HG02852 (cell line): Measurements from ENCODE around the gene TAS2R3.
"Not testable (repeated sequence)": the region's sequence is repeated elsewhere in the genome, so short reads cannot be mapped to it uniquely, and the experiment has no call there.

Experiments
- ATAC-seq: cut with Tn5 transposase; IDR thresholded peaks from one replicate; pipeline ENCODE4 v1.9.1; 2021; ENCODE audit warnings: mild to moderate bottlenecking, moderate library complexity; ENCODE audit not compliant: unreplicated experiment

The TAS2R3 gene, protein sequence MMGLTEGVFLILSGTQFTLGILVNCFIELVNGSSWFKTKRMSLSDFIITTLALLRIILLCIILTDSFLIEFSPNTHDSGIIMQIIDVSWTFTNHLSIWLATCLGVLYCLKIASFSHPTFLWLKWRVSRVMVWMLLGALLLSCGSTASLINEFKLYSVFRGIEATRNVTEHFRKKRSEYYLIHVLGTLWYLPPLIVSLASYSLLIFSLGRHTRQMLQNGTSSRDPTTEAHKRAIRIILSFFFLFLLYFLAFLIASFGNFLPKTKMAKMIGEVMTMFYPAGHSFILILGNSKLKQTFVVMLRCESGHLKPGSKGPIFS

DNA sequence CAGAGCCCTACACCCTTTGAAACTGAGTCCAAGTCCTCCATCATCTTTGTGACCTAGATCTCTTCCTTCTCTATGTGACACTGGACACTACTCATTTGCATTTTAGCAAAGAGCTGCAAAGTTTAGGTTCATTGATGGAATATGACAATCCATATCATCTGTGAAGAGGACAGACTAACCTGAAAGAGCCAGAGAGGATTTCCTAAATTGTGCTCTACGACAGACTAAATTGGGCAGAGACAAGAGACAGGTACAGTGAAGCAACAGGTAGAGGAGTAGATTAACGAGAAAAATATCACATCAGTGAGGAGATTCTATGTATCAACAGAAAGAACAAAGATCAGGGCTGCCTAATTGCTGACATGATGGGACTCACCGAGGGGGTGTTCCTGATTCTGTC is at the start of gene TAS2R3:
TSS of gene TAS2R3 (plus strand) at position 301 of the 400 bp plus-strand sequence. CDS start at position 363, 62 bp downstream.
- ATAC-seq = no peak

- ATAC-seq = no peak
Measured at GRCh38 chr7:141714571-141714970, 49.3 kb upstream of the TAS2R3 start.

GRCh38 chr7:141715018-141715417 is 48.9 kb upstream of the TAS2R3 start:
- ATAC-seq = no peak

- ATAC-seq = no peak
Measured at GRCh38 chr7:141715794-141716689, 47.9 kb upstream of the TAS2R3 start.

- no peak for ATAC-seq
Measured at GRCh38 chr7:141717450-141717849, 46.4 kb upstream of the TAS2R3 start.

GRCh38 chr7:141722529-141722928 is 41.4 kb upstream of the TAS2R3 start:
- ATAC-seq = no peak

GRCh38 chr7:141729020-141729419 is 34.9 kb upstream of the TAS2R3 start:
- ATAC-seq = no peak

GRCh38 chr7:141731476-141732149 is 32.3 kb upstream of the TAS2R3 start:
- ATAC-seq = no peak

DNA sequence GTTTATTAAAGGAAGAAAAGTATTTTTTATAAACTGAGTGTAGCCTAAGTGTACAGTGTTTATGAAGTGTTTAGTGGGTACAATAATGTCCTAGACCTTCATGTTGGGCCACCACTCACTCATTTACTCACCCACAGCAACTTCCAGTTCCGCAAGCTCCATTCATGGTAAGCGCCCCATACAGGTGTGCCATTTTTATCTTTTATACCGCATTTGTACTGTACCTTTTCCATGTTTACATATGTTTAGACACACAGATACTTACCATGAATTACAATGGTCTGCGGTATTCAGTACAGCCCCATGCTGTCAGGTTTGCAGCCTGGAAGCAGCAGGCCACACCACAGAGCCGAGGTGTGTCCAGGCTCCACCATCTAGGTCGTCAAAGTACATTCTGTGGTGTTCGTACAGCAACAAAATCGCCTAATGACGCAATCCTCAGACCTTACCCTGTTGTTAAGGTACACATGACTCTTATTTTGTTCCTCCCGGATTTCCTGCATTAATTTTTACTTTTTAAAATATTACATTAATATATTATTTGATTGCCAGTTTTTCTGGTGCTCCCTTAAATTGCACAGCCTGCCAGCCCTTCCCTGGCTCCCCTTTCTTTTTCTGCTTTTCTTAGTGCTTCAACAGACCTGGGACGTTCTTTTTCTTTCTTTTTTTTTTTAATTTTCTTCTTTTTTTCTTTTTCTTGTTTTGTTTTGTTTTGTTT is 26.6 kb upstream of the TAS2R3 start:
- ATAC-seq = no peak

DNA sequence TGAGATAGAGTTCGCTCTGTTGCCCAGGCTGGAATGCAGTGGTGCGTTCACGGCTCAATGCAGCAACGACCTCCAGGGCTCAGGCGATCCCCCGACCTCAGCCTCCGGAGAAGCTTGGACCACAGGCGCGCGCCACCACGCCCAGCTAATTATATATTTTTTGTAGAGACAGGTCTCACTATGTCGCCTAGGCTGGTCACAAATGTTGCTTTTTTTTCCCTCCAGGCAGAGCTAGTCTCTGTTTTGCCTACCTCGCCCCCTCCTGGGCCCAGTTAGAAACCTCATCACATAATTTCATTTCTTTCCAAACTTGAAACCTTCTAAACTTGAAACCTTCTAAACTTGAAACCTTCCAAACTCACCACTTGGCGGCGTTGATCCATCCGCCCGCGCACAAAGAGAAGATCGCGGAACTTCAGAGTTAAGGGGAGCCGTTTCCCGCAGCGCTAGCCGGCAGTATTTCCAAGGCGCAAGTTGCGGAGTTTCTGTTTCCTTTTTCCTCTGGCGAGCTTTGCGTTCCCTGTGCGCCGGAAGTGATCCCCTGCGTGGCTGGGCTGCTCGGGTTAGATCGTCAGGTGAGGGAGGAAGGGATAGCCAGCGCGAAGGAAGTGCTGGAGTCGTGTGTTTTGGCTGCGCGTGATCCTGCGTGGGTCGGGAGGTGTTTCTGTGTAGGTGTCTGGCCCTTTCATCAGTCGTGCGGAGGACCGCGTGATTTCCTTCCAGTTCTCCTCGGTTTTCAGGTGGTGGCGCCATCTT is 25.9 kb upstream of the TAS2R3 start, which contains the start of gene SSBP1:
TSS of gene SSBP1 (plus strand) at position 523 of the 756 bp plus-strand sequence. CDS start 809 bp downstream, outside the sequence.
- peak; percentile 93 for ATAC-seq

DNA sequence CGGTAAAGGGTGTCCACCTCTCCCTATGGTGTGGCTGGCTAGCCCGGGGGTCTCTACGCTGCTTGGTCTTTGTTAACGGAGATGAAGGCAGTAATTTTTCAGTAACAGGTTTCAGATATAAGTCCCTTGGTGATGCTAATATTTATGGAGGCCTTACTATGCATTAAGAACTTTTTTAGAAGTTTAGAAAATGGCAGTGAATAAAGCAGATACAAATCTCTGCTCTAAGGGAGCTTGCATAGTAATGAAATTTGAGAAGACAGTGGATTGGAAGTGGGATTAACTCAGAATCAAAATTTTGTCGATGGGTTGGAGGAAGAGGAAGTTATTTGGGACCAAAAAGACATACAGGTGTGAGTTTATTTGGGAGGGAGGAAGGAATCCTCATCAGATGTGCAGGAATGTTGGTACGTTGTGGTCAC is 25.3 kb upstream of the TAS2R3 start:
- no peak for ATAC-seq

DNA sequence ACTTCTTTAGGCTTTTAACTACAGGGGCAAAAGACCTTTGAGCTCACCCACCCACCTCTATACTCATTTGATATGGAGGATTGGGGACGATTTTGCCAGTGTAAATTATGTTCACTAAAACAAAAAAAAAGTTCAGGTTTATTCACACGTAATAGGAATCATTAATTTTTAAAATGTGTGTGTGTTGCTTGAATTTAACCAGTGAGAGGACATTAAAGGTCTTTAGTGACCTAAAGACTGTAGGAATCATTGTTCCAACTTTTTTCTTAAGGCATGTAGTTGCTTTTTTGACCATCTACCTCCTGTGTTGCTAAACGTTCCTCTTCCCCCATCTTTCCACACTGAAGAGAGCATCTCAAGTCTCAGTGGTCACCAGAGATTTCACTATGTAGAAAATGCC is 24.6 kb upstream of the TAS2R3 start:
- no peak for ATAC-seq

- no peak for ATAC-seq
Measured at GRCh38 chr7:141742229-141742628, 21.7 kb upstream of the TAS2R3 start.

DNA sequence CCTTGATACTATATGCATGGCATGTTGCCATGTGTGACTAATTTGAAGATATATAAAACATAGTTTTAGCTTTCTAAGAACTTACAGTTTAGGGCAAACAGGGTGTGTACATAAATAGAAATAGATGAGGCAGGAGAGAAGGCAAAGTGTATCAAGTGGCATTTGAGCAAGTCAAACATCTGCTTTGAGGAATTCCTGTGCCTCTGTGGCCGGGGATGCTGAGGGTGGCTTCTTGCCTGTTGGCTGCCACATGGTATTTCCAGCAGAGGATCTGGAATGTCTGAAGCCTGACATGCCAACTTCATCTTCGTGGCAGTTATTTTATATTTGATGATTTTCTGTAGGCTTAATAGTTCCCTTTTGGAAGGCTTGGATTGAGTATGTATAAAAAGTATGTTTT is 19.8 kb upstream of the TAS2R3 start:
- no peak for ATAC-seq

DNA sequence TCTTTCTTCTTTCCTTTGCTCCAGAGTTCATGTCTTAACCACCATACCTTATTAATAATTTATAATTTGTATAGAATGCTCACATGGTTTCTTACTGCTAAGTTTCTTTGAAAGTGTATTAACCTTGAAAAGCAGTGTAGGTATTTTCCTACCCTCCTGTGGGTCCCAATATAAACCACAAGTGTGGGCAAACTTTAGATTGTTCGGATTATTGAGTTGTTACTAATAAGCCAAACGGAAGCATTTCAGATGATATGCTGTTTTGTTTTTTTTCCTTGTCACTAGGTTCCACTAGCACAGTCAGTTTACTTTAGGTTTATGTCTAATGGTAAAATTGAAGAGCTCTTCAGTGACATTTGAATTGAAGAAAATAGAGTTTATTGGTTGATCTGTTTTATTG is 15.5 kb upstream of the TAS2R3 start:
- no peak for ATAC-seq

- ATAC-seq = not testable (repeated sequence)
Measured at GRCh38 chr7:141751904-141752303, 12.0 kb upstream of the TAS2R3 start.

DNA sequence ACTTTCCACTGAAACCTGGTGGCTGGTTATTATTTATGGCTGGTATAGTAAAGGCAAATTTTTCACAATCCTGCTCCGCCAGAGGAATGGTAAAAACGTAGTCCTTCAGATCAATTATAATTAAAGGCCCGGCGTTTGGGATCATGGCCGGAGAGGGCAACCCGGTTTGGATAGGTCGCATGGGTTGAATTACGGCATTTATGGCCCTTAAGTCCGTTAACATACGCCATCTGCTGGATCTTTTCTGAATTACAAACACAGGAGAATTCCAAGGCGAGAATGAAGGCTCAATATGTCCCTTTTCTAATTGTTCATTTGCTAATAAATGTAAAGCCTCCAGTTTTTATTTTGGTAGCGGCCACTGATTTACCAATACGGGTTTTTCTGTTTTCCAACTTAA is 11.3 kb upstream of the TAS2R3 start:
- no peak for ATAC-seq

DNA sequence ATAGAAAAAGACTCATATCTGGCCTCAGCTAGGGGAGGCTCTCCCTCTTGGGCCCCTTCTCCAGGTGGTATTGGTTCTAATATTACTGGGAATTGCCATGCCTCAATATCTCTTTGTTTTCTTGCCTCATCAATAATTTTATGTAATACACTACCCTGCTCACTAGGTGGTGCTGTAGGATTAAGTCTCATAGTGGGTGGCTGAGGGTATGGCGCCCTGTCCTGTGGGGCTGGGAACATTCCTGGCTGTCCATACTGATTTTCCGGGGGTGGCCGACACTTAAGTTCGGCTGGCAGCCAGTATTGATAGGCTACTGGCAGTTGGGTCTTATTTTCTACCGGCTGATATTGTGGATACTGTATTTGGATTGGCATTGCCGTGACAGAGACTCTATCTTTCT is 9.0 kb upstream of the TAS2R3 start:
- ATAC-seq = no peak

DNA sequence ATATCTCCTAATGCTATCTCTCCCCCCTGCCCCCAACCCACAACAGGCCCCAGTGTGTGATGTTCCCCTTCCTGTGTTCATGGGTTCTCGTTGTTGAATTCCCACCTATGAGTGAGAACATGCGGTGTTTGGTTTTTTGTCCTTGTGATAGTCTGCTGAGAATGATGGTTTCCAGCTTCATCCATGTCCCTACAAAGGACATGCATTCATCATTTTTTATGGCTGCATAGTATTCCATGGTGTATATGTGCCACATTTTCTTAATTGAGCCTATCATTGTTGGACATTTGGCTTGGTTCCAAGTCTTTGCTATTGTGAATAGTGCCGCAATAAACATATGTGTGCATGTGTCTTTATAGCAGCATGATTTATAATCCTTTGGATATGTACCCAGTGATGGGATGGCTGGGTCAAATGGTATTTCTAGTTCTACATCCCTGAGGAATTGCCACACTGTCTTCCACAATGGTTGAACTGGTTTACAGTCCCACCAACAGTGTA is 6.2 kb downstream of the TAS2R3 start:
- ATAC-seq = not testable (repeated sequence)

DNA sequence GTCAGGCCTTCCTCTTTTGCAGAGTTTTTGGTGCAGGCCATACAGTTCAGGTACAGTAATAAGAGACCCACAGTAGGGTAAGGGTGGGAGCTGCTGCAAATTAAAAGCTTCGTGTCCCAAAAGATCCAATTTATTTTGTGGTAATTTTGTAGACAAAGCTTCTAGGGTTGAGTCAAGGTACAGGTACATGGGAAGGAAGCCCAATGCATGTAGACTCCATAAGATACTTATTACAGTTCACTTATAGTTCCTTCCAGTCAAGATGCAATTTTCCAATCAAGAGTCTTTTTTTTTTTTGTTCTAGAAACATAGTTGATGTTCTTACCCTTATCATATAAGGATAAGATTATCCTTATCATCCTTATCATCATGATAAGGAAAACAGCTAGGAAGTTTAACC is 12.5 kb downstream of the TAS2R3 start, which contains the start of gene TAS2R4:
TSS of gene TAS2R4 (plus strand) at position 301 of the 400 bp plus-strand sequence. CDS start 1,815 bp downstream, outside the sequence.
- ATAC-seq = no peak
